ENCODE data around the gene CACNG8.
"Not testable (repeated sequence)": the region's sequence is repeated elsewhere in the genome, so short reads cannot be mapped to it uniquely, and the experiment has no call there.

The CACNG8 gene

GRCh38 chr19:54026656-54027055, 63.9 kb downstream of the CACNG8 start:
- H3K4me3 ChIP-seq (ENCODE audit: control insufficient read depth, low read depth, low read length) = no peak overlapping the region
- TF ChIP-seq, protein P1, sequence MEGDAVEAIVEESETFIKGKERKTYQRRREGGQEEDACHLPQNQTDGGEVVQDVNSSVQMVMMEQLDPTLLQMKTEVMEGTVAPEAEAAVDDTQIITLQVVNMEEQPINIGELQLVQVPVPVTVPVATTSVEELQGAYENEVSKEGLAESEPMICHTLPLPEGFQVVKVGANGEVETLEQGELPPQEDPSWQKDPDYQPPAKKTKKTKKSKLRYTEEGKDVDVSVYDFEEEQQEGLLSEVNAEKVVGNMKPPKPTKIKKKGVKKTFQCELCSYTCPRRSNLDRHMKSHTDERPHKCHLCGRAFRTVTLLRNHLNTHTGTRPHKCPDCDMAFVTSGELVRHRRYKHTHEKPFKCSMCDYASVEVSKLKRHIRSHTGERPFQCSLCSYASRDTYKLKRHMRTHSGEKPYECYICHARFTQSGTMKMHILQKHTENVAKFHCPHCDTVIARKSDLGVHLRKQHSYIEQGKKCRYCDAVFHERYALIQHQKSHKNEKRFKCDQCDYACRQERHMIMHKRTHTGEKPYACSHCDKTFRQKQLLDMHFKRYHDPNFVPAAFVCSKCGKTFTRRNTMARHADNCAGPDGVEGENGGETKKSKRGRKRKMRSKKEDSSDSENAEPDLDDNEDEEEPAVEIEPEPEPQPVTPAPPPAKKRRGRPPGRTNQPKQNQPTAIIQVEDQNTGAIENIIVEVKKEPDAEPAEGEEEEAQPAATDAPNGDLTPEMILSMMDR (conservative IDR thresholded peaks at IDR 0.05; ENCODE audit: control insufficient read depth, insufficient read depth, low read depth, low read length) = no peak
- no peak for DNase-seq (ENCODE audit: low read depth)

GRCh38 chr19:54029301-54029700, 66.6 kb downstream of the CACNG8 start:
- DNase-seq (ENCODE audit: low read depth) = no peak
- TF ChIP-seq, protein P1 (conservative IDR thresholded peaks at IDR 0.05; ENCODE audit: control insufficient read depth, insufficient read depth, low read depth, low read length) = no peak

GRCh38 chr19:54029930-54030490, 67.3 kb downstream of the CACNG8 start:
- no peak overlapping the region for H3K4me3 ChIP-seq (ENCODE audit: control insufficient read depth, low read depth, low read length)
- TF ChIP-seq, protein P1 (conservative IDR thresholded peaks at IDR 0.05; ENCODE audit: control insufficient read depth, insufficient read depth, low read depth, low read length) = peak; percentile 76
- DNase-seq (ENCODE audit: low read depth) = peak; percentile 67

More at GRCh38 chr19:54029301-54029700, 66.6 kb downstream of the CACNG8 start:
- no peak overlapping the region for H3K4me3 ChIP-seq (ENCODE audit: control insufficient read depth, low read depth, low read length)

DNA sequence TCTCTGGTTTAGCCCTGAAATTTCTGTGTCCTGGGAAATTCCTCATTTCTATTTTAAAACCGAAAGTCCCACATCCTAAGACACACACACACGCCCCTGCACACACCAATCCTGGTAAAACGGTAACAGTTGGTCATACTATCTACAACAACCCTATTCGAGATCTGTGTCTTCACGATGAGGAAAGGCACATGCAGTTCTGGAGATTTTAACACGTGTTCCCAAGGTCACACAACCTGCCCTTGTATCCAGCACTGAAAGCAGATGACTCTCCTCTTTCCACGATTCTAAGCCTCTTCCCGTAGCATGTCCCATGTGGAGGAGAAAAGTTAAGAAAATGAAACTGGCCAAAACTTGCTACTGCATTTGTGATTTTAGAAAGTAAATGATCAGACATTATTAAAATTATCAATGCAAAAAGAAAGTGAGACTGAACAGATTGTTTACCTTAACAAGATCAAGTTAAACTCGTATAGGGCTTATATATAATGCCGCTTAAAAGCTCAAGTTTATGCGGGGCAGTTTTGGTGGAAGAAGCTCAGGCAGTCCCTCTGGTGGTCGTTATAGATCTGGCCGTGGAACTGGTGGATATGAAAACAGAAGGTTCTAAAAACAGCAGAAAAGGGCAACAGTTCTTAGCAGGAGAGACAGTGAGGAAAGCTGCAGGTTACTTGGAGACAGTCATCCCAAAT, 68.3 kb downstream of the CACNG8 start:
- DNase-seq (ENCODE audit: low read depth) = peak; percentile 47
- H3K4me3 ChIP-seq (ENCODE audit: control insufficient read depth, low read depth, low read length) = peak overlapping the region; percentile 31
- TF ChIP-seq, protein P1 (conservative IDR thresholded peaks at IDR 0.05; ENCODE audit: control insufficient read depth, insufficient read depth, low read depth, low read length) = peak; percentile 69

DNA sequence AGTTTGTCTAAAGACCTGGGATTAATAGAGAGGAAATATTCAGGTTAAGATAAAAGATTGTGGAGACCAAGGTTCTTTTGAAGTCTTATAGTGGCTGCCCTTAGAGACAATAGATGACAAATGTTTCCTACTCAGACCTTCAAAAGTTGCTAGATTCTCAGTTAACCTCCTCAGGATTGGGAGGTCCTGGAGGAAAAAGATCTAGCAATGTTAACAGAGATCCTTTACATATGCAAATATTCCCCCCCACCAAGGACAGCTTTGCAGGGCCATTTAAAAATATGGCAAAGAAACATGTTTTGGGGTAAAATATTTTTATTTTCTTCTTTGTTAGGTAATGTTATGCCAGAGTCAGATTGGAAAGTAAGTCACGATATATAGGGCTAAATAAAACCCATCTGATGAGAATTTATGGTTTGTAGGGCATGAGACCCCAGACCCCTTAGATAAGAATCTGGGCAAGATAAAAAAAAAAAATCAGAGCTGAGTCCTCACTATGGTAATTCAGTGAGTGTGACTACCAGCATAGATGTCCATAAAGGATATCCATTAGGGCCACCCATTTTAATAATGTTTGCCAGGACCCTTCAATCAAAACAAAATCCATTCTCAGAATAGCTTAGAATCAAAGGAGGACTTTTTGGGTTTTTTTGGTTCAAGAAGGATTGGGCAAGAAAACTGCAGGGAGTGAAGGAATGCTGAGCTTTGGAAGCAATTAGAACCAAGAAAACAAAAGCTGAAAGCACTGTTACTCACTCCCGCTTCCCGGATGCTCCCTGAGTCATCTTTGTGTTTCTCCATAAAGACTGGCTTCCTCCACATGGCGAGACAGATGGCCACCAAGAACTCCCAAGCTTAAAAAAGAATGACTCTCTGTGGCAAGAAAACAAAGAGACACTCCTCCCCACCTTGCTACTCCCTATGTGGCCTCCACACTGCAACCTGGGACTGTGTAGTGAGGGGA, 72.8 kb downstream of the CACNG8 start:
- TF ChIP-seq, protein P1 (conservative IDR thresholded peaks at IDR 0.05; ENCODE audit: control insufficient read depth, insufficient read depth, low read depth, low read length) = no peak
- peak; percentile 94 for DNase-seq (ENCODE audit: low read depth)
- H3K4me3 ChIP-seq (ENCODE audit: control insufficient read depth, low read depth, low read length) = no peak overlapping the region

DNA sequence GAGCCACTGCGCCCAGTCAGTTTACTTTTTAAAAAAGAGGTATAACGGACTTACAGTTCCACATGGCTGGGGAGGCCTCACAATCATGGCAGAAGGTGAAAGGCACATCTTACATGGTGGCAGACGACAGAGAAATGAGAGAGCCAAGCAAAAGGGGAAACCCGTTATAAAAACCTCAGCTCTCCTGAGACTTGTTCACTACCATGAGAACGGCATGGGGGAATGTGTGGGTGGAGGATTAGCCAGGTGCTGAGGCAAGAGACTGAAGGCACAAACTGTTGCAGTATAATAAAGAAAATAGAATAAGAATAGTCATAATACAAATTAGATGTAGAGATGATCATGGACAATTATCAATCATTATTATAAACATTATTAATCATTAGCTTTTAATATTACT, 73.8 kb downstream of the CACNG8 start:
- peak; percentile 56 for DNase-seq (ENCODE audit: low read depth)
- not testable (repeated sequence) for H3K4me3 ChIP-seq (ENCODE audit: control insufficient read depth, low read depth, low read length)
